H1 (cell line): ENCODE results near the gene STAMBPL1. TPM values are rescaled to one million over a fixed set of nuclear protein-coding genes. Genes with fewer than 3 reads are reported as not detected.

ENCODE experiments used
- CTCF ChIA-PET: fragments of 300-600 bp; sonication (Branson Sonifier 250); formaldehyde crosslinking; loops from one replicate; lab custom pipeline; 2021; ENCODE audit not compliant: partially characterized antibody; lab: Charles Lee
- POLR2A ChIA-PET: fragments of 300-600 bp; sonication (Branson Sonifier 250); formaldehyde crosslinking; loops from one replicate; lab custom pipeline; 2021; ENCODE audit warnings: inconsistent platforms; ENCODE audit not compliant: partially characterized antibody; lab: Charles Lee
- DNase-seq, 2 experiments: peaks; one replicate each; pipeline versions ENCODE4 v3.0.0 to v3.0.0-alpha.2; 2010 to 2022; ENCODE audit warnings: low spot score in 2 of 2, low read depth in 1 of 2, mixed read lengths in 1 of 2
- FAIRE-seq: peaks from 2 replicates; lab custom pipeline; 2011; peaks lifted over from hg19 to GRCh38; lab: Jason Lieb, UNC
- H2AFZ ChIP-seq: 2 replicates; pipeline ENCODE4 v1.8.1; 2012; ENCODE audit warnings: low read length, inconsistent platforms
- H2AK5ac ChIP-seq: 2 replicates; pipeline ENCODE4 v1.6.1; 2013; ENCODE audit warnings: low read depth, low read length
- H2BK120ac ChIP-seq: replicated peaks from 2 replicates; pipeline ENCODE3; 2013; ENCODE audit warnings: low read depth, low read length, inconsistent platforms
- H2BK12ac ChIP-seq: 2 replicates; pipeline ENCODE4 v1.6.1; 2013; ENCODE audit warnings: low read depth, low read length
- H2BK15ac ChIP-seq: 2 replicates; pipeline ENCODE4 v1.6.1; 2013; ENCODE audit warnings: low read length
- H2BK20ac ChIP-seq: 2 replicates; pipeline ENCODE4 v1.6.1; 2013; ENCODE audit warnings: low read length
- H2BK5ac ChIP-seq: 2 replicates; pipeline ENCODE4 v1.6.1; 2013; ENCODE audit warnings: low read depth, low read length
- H3K14ac ChIP-seq: 2 replicates; pipeline ENCODE4 v1.6.1; 2013; ENCODE audit warnings: inconsistent platforms; ENCODE audit not compliant: insufficient read length
- H3K18ac ChIP-seq: 2 replicates; pipeline ENCODE4 v1.6.1; 2013; ENCODE audit warnings: low read length; ENCODE audit errors: extremely low read depth
- H3K23ac ChIP-seq: 2 replicates; pipeline ENCODE4 v1.6.1; 2013; ENCODE audit warnings: inconsistent platforms; ENCODE audit not compliant: insufficient read length
- H3K23me2 ChIP-seq: 2 replicates; pipeline ENCODE4 v1.6.1; 2013; ENCODE audit warnings: low read depth, low read length
- H3K27ac ChIP-seq: 2 replicates; pipeline ENCODE4 v1.6.1; 2011; ENCODE audit warnings: low read depth, low read length, inconsistent platforms
- H3K27me3 ChIP-seq, 4 experiments: replicated peaks in 1 of 4; 1 replicate in 1 of 4; 2 replicates in 3 of 4; pipeline versions ENCODE4 v1.6.1 to v1.8.1; 2011 to 2013; ENCODE audit warnings: low read length in 3 of 4, mild to moderate bottlenecking in 3 of 4, inconsistent platforms in 2 of 4, mixed read lengths in 2 of 4, moderate library complexity in 1 of 4; ENCODE audit not compliant: control insufficient read depth in 3 of 4, insufficient read depth in 3 of 4; ENCODE audit errors: extremely low read depth in 1 of 4
- H3K36me3 ChIP-seq, 4 experiments: 2 replicates each; pipeline versions ENCODE4 v1.6.1 to v1.8.1; 2011 to 2013; ENCODE audit warnings: mild to moderate bottlenecking in 4 of 4, low read length in 3 of 4, moderate library complexity in 2 of 4, control low read depth in 1 of 4, inconsistent platforms in 1 of 4; ENCODE audit not compliant: insufficient read depth in 4 of 4, control insufficient read depth in 2 of 4
- H3K4ac ChIP-seq: replicated peaks from 2 replicates; pipeline ENCODE3; 2013; ENCODE audit warnings: low read length, low read depth, mixed read lengths, inconsistent platforms; ENCODE audit not compliant: insufficient read length
- H3K4me1 ChIP-seq, 4 experiments: replicated peaks in 1 of 4; 1 replicate in 1 of 4; 2 replicates in 3 of 4; pipeline versions ENCODE4 v1.6.1 to v1.8.1; 2011 to 2013; ENCODE audit warnings: low read length in 3 of 4, inconsistent platforms in 2 of 4, mixed read lengths in 1 of 4; ENCODE audit not compliant: insufficient read depth in 4 of 4, control insufficient read depth in 3 of 4
- H3K4me2 ChIP-seq, 2 experiments: 2 replicates each; pipeline versions ENCODE4 v1.6.1 to v1.8.1; 2011 to 2013; ENCODE audit warnings: low read depth in 2 of 2, low read length in 2 of 2, control low read depth in 1 of 2, inconsistent platforms in 1 of 2, mild to moderate bottlenecking in 1 of 2; ENCODE audit not compliant: insufficient read depth in 1 of 2
- H3K4me3 ChIP-seq, 4 experiments: fragments of 200-600, 300-600 bp in 1 of 4; sonication (generic), shearing (Covaris generic), sonication (Bioruptor Twin) in 1 of 4; 2 replicates each; pipeline versions ENCODE4 v1.5.1 to v1.8.1; 2011 to 2016; ENCODE audit warnings: low read length in 4 of 4, low read depth in 3 of 4, control low read depth in 2 of 4, inconsistent platforms in 2 of 4, mild to moderate bottlenecking in 2 of 4, mixed read lengths in 1 of 4, moderate library complexity in 1 of 4; ENCODE audit not compliant: insufficient read depth in 2 of 4; ENCODE audit errors: extremely low read depth in 1 of 4
- H3K56ac ChIP-seq: replicated peaks from 2 replicates; pipeline ENCODE3; 2013; ENCODE audit warnings: low read depth, mild to moderate bottlenecking, mixed read lengths, low read length, inconsistent platforms; ENCODE audit not compliant: insufficient read length
- H3K79me1 ChIP-seq: 2 replicates; pipeline ENCODE4 v1.6.1; 2013; ENCODE audit warnings: low read depth, low read length, control low read depth
- H3K79me2 ChIP-seq, 2 experiments: 2 replicates each; pipeline versions ENCODE4 v1.6.1 to v1.8.1; 2012 to 2013; ENCODE audit warnings: low read length in 2 of 2, mild to moderate bottlenecking in 2 of 2, inconsistent platforms in 1 of 2; ENCODE audit not compliant: insufficient read depth in 2 of 2, control insufficient read depth in 1 of 2
- H3K9ac ChIP-seq, 4 experiments: replicated peaks in 1 of 4; 1 replicate in 1 of 4; 2 replicates in 3 of 4; pipeline versions ENCODE4 v1.6.1 to v1.8.1; 2011 to 2013; ENCODE audit warnings: low read depth in 3 of 4, low read length in 3 of 4, control low read depth in 2 of 4, mild to moderate bottlenecking in 2 of 4, moderate library complexity in 2 of 4, inconsistent platforms in 1 of 4; ENCODE audit errors: extremely low read depth in 1 of 4
- H3K9me3 ChIP-seq, 2 experiments: 2 replicates each; pipeline versions ENCODE4 v1.6.1 to v1.8.1; 2012 to 2013; ENCODE audit warnings: mild to moderate bottlenecking in 2 of 2, moderate library complexity in 2 of 2, control low read depth in 1 of 2, inconsistent platforms in 1 of 2, low read depth in 1 of 2, low read length in 1 of 2, mixed read lengths in 1 of 2; ENCODE audit not compliant: insufficient read depth in 2 of 2
- H4K20me1 ChIP-seq, 2 experiments: replicated peaks in 1 of 2; 2 replicates each; pipeline versions ENCODE3 to v1.8.1; 2011 to 2013; ENCODE audit warnings: inconsistent platforms in 2 of 2, low read length in 2 of 2, mild to moderate bottlenecking in 1 of 2; ENCODE audit not compliant: insufficient read depth in 2 of 2, control insufficient read depth in 1 of 2
- H4K5ac ChIP-seq: 2 replicates; pipeline ENCODE4 v1.6.1; 2013; ENCODE audit warnings: low read length, low read depth, mixed read lengths, inconsistent platforms; ENCODE audit not compliant: insufficient read length
- H4K8ac ChIP-seq: 2 replicates; pipeline ENCODE4 v1.8.0; 2013; ENCODE audit warnings: mild to moderate bottlenecking, moderate library complexity, low read length, inconsistent platforms; ENCODE audit not compliant: insufficient read depth; ENCODE audit errors: extremely low read depth
- H4K91ac ChIP-seq: replicated peaks from 2 replicates; pipeline ENCODE3; 2013; ENCODE audit warnings: low read length, mixed read lengths, inconsistent platforms; ENCODE audit not compliant: insufficient read length
- ASH2L ChIP-seq: fragments of 200-600, 300-600 bp; sonication (generic); IDR thresholded peaks from one replicate; pipeline ENCODE4 v1.7.1; 2017; ENCODE audit warnings: low read length
- RAD21 ChIP-seq, 2 experiments: IDR thresholded peaks in 1 of 2; conservative IDR thresholded peaks in 1 of 2; 2 replicates each; pipeline ENCODE4 v1.6.1; 2011; ENCODE audit warnings: low read depth in 2 of 2, low read length in 2 of 2, improper control_type of control experiment in 1 of 2, inconsistent platforms in 1 of 2, mild to moderate bottlenecking in 1 of 2, moderate library complexity in 1 of 2
- RNF2 ChIP-seq: fragments of 200-900, 300-1000 bp; sonication (generic); IDR thresholded peaks from 2 replicates; pipeline ENCODE4 v1.7.1; 2016; ENCODE audit warnings: borderline replicate concordance, low read depth, mild to moderate bottlenecking, antibody characterized with exemption, low read length; ENCODE audit not compliant: poor library complexity, severe bottlenecking; ENCODE audit errors: missing control alignments
- WGBS, 2 experiments: shearing (Covaris generic) in 1 of 2; methylation state at CpG; one replicate each; pipeline versions ENCODE4 v1.1.6 to v1.1.7; 2013 to 2015; ENCODE audit warnings: low lambda C conversion rate in 2 of 2, mixed read lengths in 2 of 2, inconsistent platforms in 1 of 2, low coverage in 1 of 2, missing lambda C conversion rate in 1 of 2; ENCODE audit not compliant: insufficient replicate concordance in 2 of 2, insufficient coverage in 1 of 2, insufficient read length in 1 of 2; ENCODE audit errors: extremely low coverage in 1 of 2, missing lambda C conversion rate in 1 of 2; 5-methylcytosine and 5-hydroxymethylcytosine counted together
- polyA plus RNA-seq, 7 experiments: library from polyadenylated mRNA; depleted of rRNA in 3 of 7; stranded (reverse) in 5 of 7; unstranded in 2 of 7; fragments of >200 nt in 5 of 7; fragments of 200-250 nt in 2 of 7; gene quantifications; 1 replicate in 5 of 7; 2 replicates in 1 of 7; 4 replicates in 1 of 7; pipeline versions ENCODE4 v1.2.1 to v1.2.3, GENCODE V29; 2011 to 2013; ENCODE audit warnings: missing spikeins in 2 of 7, mixed read lengths in 2 of 7
- total RNA-seq: library from RNA; stranded (reverse); fragmentation: NEBNext Ultra II Directional; extraction: Animal tissue kit (Norgen Biotek cat#: 25700); gene quantifications from 2 replicates; pipeline ENCODE4 v1.2.1, GENCODE V29; 2021
- TF ChIP-seq, protein P1 (sequence below), 3 experiments: IDR thresholded peaks; 1 replicate in 2 of 3; 2 replicates in 1 of 3; pipeline versions ENCODE4 v1.5.1 to v1.6.1; 2011; ENCODE audit warnings: low read length in 3 of 3, mild to moderate bottlenecking in 3 of 3, inconsistent platforms in 2 of 3, low read depth in 1 of 3, moderate library complexity in 1 of 3; ENCODE audit not compliant: insufficient read depth in 1 of 3; ENCODE audit errors: control extremely low read depth in 1 of 3

STAMBPL1 gene
- total and polyA plus RNA-seq, 2 of the 8 experiments (the other 6 are each of a cell fraction or from before 2014, with no cell fraction given): 5.5 TPM

DNA sequence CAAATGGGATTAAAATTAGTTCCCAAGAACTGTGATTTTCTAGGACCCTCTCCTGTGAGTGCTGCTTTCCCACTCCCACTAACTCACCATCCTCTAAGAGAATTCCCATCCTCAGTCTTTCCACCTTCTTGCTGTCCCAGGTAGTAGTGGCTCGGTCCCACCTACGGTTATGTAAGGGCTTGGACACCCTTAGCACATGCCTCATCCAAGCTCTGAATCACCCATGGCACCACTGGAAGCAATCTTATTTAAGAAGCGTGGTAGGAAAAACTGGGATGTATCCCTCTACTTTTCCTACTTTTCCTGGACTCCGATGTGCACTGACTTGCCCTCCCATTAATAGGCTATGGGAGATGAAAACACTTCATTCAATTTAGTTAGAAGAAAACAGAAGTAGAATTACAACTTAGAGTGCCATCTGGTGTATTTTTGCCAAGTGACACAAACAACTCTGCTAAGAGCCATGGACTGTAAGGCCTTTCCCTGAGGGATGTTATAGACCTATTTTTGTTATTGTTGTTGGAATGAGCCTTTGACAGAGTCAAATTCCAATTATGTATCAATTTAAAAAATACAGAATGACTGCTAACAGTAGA, 14.7 kb upstream of the STAMBPL1 start:
- H2BK12ac ChIP-seq: no peak overlapping the region
- no peak overlapping the region for H2AK5ac ChIP-seq
- H3K9ac ChIP-seq: no peak overlapping the region
- H3K18ac ChIP-seq: no peak overlapping the region
- H4K8ac ChIP-seq: no peak overlapping the region
- FAIRE-seq: no peak
- no peaks in the 10 kb centered on the region for H4K20me1 ChIP-seq
- H2BK20ac ChIP-seq: no peak overlapping the region
- H4K91ac ChIP-seq: no peak overlapping the region
- TF ChIP-seq, protein P1, sequence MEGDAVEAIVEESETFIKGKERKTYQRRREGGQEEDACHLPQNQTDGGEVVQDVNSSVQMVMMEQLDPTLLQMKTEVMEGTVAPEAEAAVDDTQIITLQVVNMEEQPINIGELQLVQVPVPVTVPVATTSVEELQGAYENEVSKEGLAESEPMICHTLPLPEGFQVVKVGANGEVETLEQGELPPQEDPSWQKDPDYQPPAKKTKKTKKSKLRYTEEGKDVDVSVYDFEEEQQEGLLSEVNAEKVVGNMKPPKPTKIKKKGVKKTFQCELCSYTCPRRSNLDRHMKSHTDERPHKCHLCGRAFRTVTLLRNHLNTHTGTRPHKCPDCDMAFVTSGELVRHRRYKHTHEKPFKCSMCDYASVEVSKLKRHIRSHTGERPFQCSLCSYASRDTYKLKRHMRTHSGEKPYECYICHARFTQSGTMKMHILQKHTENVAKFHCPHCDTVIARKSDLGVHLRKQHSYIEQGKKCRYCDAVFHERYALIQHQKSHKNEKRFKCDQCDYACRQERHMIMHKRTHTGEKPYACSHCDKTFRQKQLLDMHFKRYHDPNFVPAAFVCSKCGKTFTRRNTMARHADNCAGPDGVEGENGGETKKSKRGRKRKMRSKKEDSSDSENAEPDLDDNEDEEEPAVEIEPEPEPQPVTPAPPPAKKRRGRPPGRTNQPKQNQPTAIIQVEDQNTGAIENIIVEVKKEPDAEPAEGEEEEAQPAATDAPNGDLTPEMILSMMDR (IDR thresholded peaks at IDR 0.05; ENCODE audit: control extremely low read depth in 1 of 3, insufficient read depth in 1 of 3, low read depth in 1 of 3, low read length in 3 of 3): peak in 1 of 3 experiments; percentile 16; a peak in 2 of 4 replicates
- TF ChIP-seq RNF2 (no peak), RAD21 (IDR thresholded peaks at IDR 0.05 in 1 of 2, conservative IDR thresholded peaks at IDR 0.05 in 1 of 2; ENCODE audit: low read depth in 2 of 2, low read length in 2 of 2) (peak; percentile 7 to 15; a peak in 1 of 4 replicates), ASH2L (no peak)
- TF ChIP-seq, all 59 proteins: peak for 2
- WGBS, 2 experiments: 91% methylated on average over 4 of the region's 4 CpGs; no CpG with 5 or more reads in 1 of the 2 experiments
- no peak for DNase-seq
- Histone ChIP-seq H3K4me3 (no peak overlapping the region), H3K9me3 (no peaks in the 10 kb centered on the region), H3K23me2 (no peaks in the 10 kb centered on the region), H3K56ac (no peak overlapping the region), H3K79me2 (no peaks in the 10 kb centered on the region), H4K5ac (no peak overlapping the region), H2BK15ac (no peak overlapping the region), H3K4me2 (no peak overlapping the region), H3K4me1 (no peaks in the 10 kb centered on the region), H3K79me1 (no peaks in the 10 kb centered on the region), H3K4ac (no peak overlapping the region), H3K27ac (no peak overlapping the region), H3K36me3 (no peaks in the 10 kb centered on the region), H2BK5ac (no peak overlapping the region), H2AFZ (no peak overlapping the region), H3K14ac (no peak overlapping the region), H2BK120ac (no peak overlapping the region), H3K23ac (no peak overlapping the region), H3K27me3 (no peaks in the 10 kb centered on the region)
- ChIA-PET POLR2A (no interaction called here), CTCF (interaction anchor here (1.2 to 2.7 kb wide), 5 partner anchors 14 to 69 kb away, joined by 3 to 12 read pairs (median 4); partner anchors contain the start of gene STAMBPL1)
